GM23338 (cell line): ENCODE results near the gene LITAF. TPM values are rescaled to one million over a fixed set of nuclear protein-coding genes. Genes with fewer than 3 reads are reported as not detected.

Experiments used
- CREB1 ChIP-seq: fragments of 250-450 bp; sonication (Bioruptor Pico); IDR thresholded peaks from 2 replicates; pipeline ENCODE4 v1.5.0; 2020; ENCODE audit warnings: low read depth, mild to moderate bottlenecking, moderate library complexity
- EZH2 ChIP-seq: fragments of 200-600 bp; sonication (generic); IDR thresholded peaks from one replicate; pipeline ENCODE4 v1.8.0; 2017; ENCODE audit warnings: antibody characterized with exemption, mild to moderate bottlenecking, low read depth; ENCODE audit not compliant: unreplicated experiment
- EZH2phosphoT487 ChIP-seq: fragments of 200-600 bp; sonication (generic); IDR thresholded peaks from one replicate; pipeline ENCODE4 v1.8.1; 2018; ENCODE audit warnings: antibody characterized with exemption; ENCODE audit not compliant: unreplicated experiment
- JUNB ChIP-seq: IDR thresholded peaks from one replicate; pipeline ENCODE4 v1.6.1; 2016; ENCODE audit warnings: antibody characterized with exemption; ENCODE audit not compliant: unreplicated experiment
- POLR2AphosphoS5 ChIP-seq: IDR thresholded peaks from 2 replicates; pipeline ENCODE4 v1.6.1; 2016; ENCODE audit warnings: antibody characterized with exemption, low read depth
- STAT1 ChIP-seq: IDR thresholded peaks from one replicate; pipeline ENCODE4 v1.6.1; 2016; ENCODE audit warnings: antibody characterized with exemption; ENCODE audit not compliant: unreplicated experiment
- ZNF114 ChIP-seq: fragments of 250-450 bp; sonication (Bioruptor Pico); IDR thresholded peaks from 2 replicates; pipeline ENCODE4 v1.5.0; 2020; ENCODE audit warnings: mild to moderate bottlenecking, moderate library complexity
- ZNF331 ChIP-seq: fragments of 250-450 bp; sonication (Bioruptor Pico); IDR thresholded peaks from 2 replicates; pipeline ENCODE4 v1.5.0; 2020; ENCODE audit warnings: low read depth, mild to moderate bottlenecking, moderate library complexity
- ZNF462 ChIP-seq: fragments of 250-450 bp; sonication (Bioruptor Pico); IDR thresholded peaks from 2 replicates; pipeline ENCODE4 v1.5.0; 2020; ENCODE audit warnings: mild to moderate bottlenecking, moderate library complexity
- polyA plus RNA-seq: library from polyadenylated mRNA; unstranded; fragments of >200 nt; fragmentation: Nextera tagmentation; extraction: Ambion mirVana; gene quantifications from 2 replicates; pipeline ENCODE4 v1.2.1, GENCODE V29; 2016
- total RNA-seq: library from RNA; depleted of rRNA; stranded (reverse); fragments of >200 nt; shearing (Covaris generic); gene quantifications from 2 replicates; pipeline ENCODE4 v1.2.3, GENCODE V29; 2014

Gene LITAF
- total and polyA plus RNA-seq, 2 experiments from 2014 or later = 131 to 158 TPM

GRCh38 chr16:11629071-11630030 lies 42.6 kb upstream of the LITAF start (continued):
- TF ChIP-seq ZNF462 (CRISPR knock-in tag) (no peak), ZNF114 (no peak), CREB1 (CRISPR knock-in tag) (no peak), EZH2 (no peak), ZNF331 (no peak), EZH2phosphoT487 (no peak), POLR2AphosphoS5 (no peak), STAT1 (no peak), JUNB (no peak)
